HEK293 (cell line): ENCODE data around the gene ACAA2.

ENCODE experiments used
- CTCF ChIA-PET: fragments of 350-600 bp; formaldehyde crosslinking; extraction: SDS; loops from one replicate; lab custom pipeline; 2021; ENCODE audit warnings: antibody characterized with exemption; lab: Yijun Ruan, JAX
- POLR2A ChIA-PET: fragments of 300-600 bp; formaldehyde crosslinking; extraction: SDS; loops from one replicate; lab custom pipeline; 2020; ENCODE audit warnings: antibody characterized with exemption, inconsistent platforms; lab: Yijun Ruan, JAX
- H3K27ac ChIP-seq: fragments of 200-500 bp; sonication (Bioruptor generic); 2 replicates; pipeline ENCODE4 v1.5.1; 2014; ENCODE audit warnings: low read depth, low read length, control low read depth, inconsistent platforms; ENCODE audit errors: extremely low read depth
- H3K36me3 ChIP-seq, 2 experiments: fragments of 200-500 bp in 1 of 2; sonication (Bioruptor generic) in 1 of 2; 1 replicate in 1 of 2; 2 replicates in 1 of 2; pipeline ENCODE4 v1.5.1; 2014 to 2017; ENCODE audit warnings: inconsistent platforms in 2 of 2, low read length in 2 of 2; ENCODE audit not compliant: control insufficient read depth in 2 of 2, insufficient read depth in 1 of 2
- H3K4me1 ChIP-seq: fragments of 200-500 bp; sonication (Bioruptor generic); 2 replicates; pipeline ENCODE4 v1.5.1; 2014; ENCODE audit warnings: mild to moderate bottlenecking, low read length, inconsistent platforms; ENCODE audit not compliant: control insufficient read depth, insufficient read depth
- H3K4me3 ChIP-seq: 2 replicates; pipeline ENCODE4 v1.5.1; 2011; ENCODE audit warnings: low read depth, mild to moderate bottlenecking, control low read depth, low read length, moderate library complexity
- H3K9me3 ChIP-seq: fragments of 200-500 bp; sonication (Bioruptor generic); 2 replicates; pipeline ENCODE4 v1.5.1; 2014; ENCODE audit warnings: low read depth, low read length, inconsistent platforms; ENCODE audit not compliant: control insufficient read depth, insufficient read depth
- CTCF ChIP-seq: fragments of 450-650 bp; formaldehyde crosslinking; IDR thresholded peaks from 2 replicates; pipeline ENCODE4 v1.5.1; 2016; ENCODE audit warnings: missing biosample characterization, missing genetic modification characterization
- GLIS2 ChIP-seq: fragments of 450-650 bp; formaldehyde crosslinking; IDR thresholded peaks from 2 replicates; pipeline ENCODE4 v1.5.1; 2016; ENCODE audit warnings: missing biosample characterization, missing genetic modification characterization
- HOXA7 ChIP-seq: sonication (generic); formaldehyde crosslinking; IDR thresholded peaks from 2 replicates; pipeline ENCODE4 v1.8.1; 2022; ENCODE audit warnings: missing genetic modification reagents, borderline replicate concordance
- SCRT2 ChIP-seq: fragments of 450-650 bp; formaldehyde crosslinking; IDR thresholded peaks from 2 replicates; pipeline ENCODE4 v1.5.1; 2016; ENCODE audit warnings: missing biosample characterization, missing genetic modification characterization
- SETDB1 ChIP-seq: IDR thresholded peaks from one replicate; pipeline ENCODE4 v1.6.1; 2017; ENCODE audit warnings: mild to moderate bottlenecking, low read length, moderate library complexity, mixed read lengths; ENCODE audit not compliant: insufficient read length
- TRIM28 ChIP-seq: IDR thresholded peaks from 2 replicates; pipeline ENCODE4 v1.6.1; 2011; ENCODE audit warnings: low read length, control low read depth, borderline replicate concordance
- ZBTB10 ChIP-seq: fragments of 450-650 bp; formaldehyde crosslinking; IDR thresholded peaks from 2 replicates; pipeline ENCODE4 v1.5.1; 2016; ENCODE audit warnings: missing biosample characterization, missing genetic modification characterization
- ZBTB21 ChIP-seq: fragments of 450-650 bp; formaldehyde crosslinking; IDR thresholded peaks from 2 replicates; pipeline ENCODE4 v1.5.1; 2017; ENCODE audit warnings: missing biosample characterization, missing genetic modification characterization
- ZFHX2 ChIP-seq: fragments of 450-650 bp; formaldehyde crosslinking; conservative IDR thresholded peaks from 2 replicates; pipeline ENCODE4 v1.5.1; 2016; ENCODE audit warnings: missing biosample characterization, missing genetic modification characterization
- ZNF155 ChIP-seq: fragments of 450-650 bp; formaldehyde crosslinking; IDR thresholded peaks from 2 replicates; pipeline ENCODE4 v1.5.1; 2016; ENCODE audit warnings: missing biosample characterization, missing genetic modification characterization
- ZNF2 ChIP-seq: fragments of 450-650 bp; formaldehyde crosslinking; IDR thresholded peaks from 2 replicates; pipeline ENCODE4 v1.5.1; 2016; ENCODE audit warnings: missing biosample characterization, missing genetic modification characterization
- ZNF202 ChIP-seq: fragments of 450-650 bp; formaldehyde crosslinking; IDR thresholded peaks from 2 replicates; pipeline ENCODE4 v1.5.1; 2016; ENCODE audit warnings: missing biosample characterization, missing genetic modification characterization, borderline replicate concordance
- ZNF239 ChIP-seq: fragments of 450-650 bp; formaldehyde crosslinking; IDR thresholded peaks from 2 replicates; pipeline ENCODE4 v1.5.1; 2016; ENCODE audit warnings: missing biosample characterization, missing genetic modification characterization
- ZNF335 ChIP-seq: fragments of 450-650 bp; formaldehyde crosslinking; conservative IDR thresholded peaks from 2 replicates; pipeline ENCODE4 v1.5.1; 2016; ENCODE audit warnings: missing biosample characterization, missing genetic modification characterization
- ZNF354C ChIP-seq: fragments of 450-650 bp; formaldehyde crosslinking; IDR thresholded peaks from 2 replicates; pipeline ENCODE4 v1.5.1; 2016; ENCODE audit warnings: missing biosample characterization, missing genetic modification characterization, low read depth, borderline replicate concordance
- ZNF510 ChIP-seq: fragments of 450-650 bp; formaldehyde crosslinking; IDR thresholded peaks from 2 replicates; pipeline ENCODE4 v1.5.1; 2018; ENCODE audit warnings: mild to moderate bottlenecking, missing genetic modification characterization, missing biosample characterization; ENCODE audit not compliant: insufficient replicate concordance
- ZNF518A ChIP-seq: fragments of 450-650 bp; formaldehyde crosslinking; conservative IDR thresholded peaks from 2 replicates; pipeline ENCODE4 v1.5.1; 2016; ENCODE audit warnings: low read depth, missing biosample characterization, missing genetic modification characterization
- ZNF530 ChIP-seq: fragments of 450-650 bp; formaldehyde crosslinking; IDR thresholded peaks from 2 replicates; pipeline ENCODE4 v1.5.1; 2016; ENCODE audit warnings: low read depth, missing biosample characterization, missing genetic modification characterization
- ZNF549 ChIP-seq: fragments of 450-650 bp; IDR thresholded peaks from 2 replicates; pipeline ENCODE4 v1.5.1; 2018; ENCODE audit warnings: missing biosample characterization, missing genetic modification characterization, mild to moderate bottlenecking, inconsistent platforms, moderate library complexity
- ZNF658 ChIP-seq: fragments of 450-650 bp; formaldehyde crosslinking; IDR thresholded peaks from 2 replicates; pipeline ENCODE4; 2016; ENCODE audit warnings: missing biosample characterization, missing genetic modification characterization
- ZNF660 ChIP-seq: fragments of 450-650 bp; IDR thresholded peaks from 2 replicates; pipeline ENCODE4 v1.5.1; 2018; ENCODE audit warnings: missing biosample characterization, mild to moderate bottlenecking, missing genetic modification characterization
- ZNF747 ChIP-seq: fragments of 450-650 bp; formaldehyde crosslinking; IDR thresholded peaks from 2 replicates; pipeline ENCODE4 v1.5.1; 2016; ENCODE audit warnings: missing biosample characterization, missing genetic modification characterization
- ZNF830 ChIP-seq: fragments of 450-650 bp; IDR thresholded peaks from 2 replicates; pipeline ENCODE4 v1.5.0; 2018; ENCODE audit warnings: missing biosample characterization, missing genetic modification characterization, low read depth, mild to moderate bottlenecking, moderate library complexity
- TF ChIP-seq, protein P1 (sequence below): fragments of 450-650 bp; formaldehyde crosslinking; IDR thresholded peaks from 2 replicates; pipeline ENCODE4 v1.5.1; 2016; ENCODE audit warnings: missing biosample characterization, missing genetic modification characterization
- TF ChIP-seq, protein P2 (sequence below): fragments of 450-650 bp; IDR thresholded peaks from 2 replicates; pipeline ENCODE4 v1.5.1; 2018; ENCODE audit warnings: missing biosample characterization, missing genetic modification characterization

The ACAA2 gene

GRCh38 chr18:49749563-49749962 is 63.8 kb downstream of the ACAA2 start:
- 0 out of 2 replicates have a peak, but pooled peaks cover 3% of the 10 kb centered on the region for H3K4me1 ChIP-seq
- CTCF ChIA-PET, result interaction anchor here (0.6 to 1.3 kb wide), 4 partner anchors 21 to 704 kb away, joined by 3 read pairs; no protein-coding TSS in a partner anchor
- H3K27ac ChIP-seq, result no peak overlapping the region
- no peaks in the 10 kb centered on the region for H3K9me3 ChIP-seq
- TF ChIP-seq ZNF830 (tag by site-specific recombination) (no peak), ZNF530 (tag by site-specific recombination) (no peak), ZNF510 (tag by site-specific recombination) (no peak), ZBTB10 (tag by site-specific recombination) (no peak), ZNF202 (no peak), GLIS2 (tag by site-specific recombination) (no peak), ZNF747 (tag by site-specific recombination) (no peak), ZNF658 (tag by site-specific recombination) (no peak), SCRT2 (tag by site-specific recombination) (no peak), ZNF239 (no peak), ZNF155 (tag by site-specific recombination) (no peak), ZNF335 (no peak)
- TF ChIP-seq, protein P1, sequence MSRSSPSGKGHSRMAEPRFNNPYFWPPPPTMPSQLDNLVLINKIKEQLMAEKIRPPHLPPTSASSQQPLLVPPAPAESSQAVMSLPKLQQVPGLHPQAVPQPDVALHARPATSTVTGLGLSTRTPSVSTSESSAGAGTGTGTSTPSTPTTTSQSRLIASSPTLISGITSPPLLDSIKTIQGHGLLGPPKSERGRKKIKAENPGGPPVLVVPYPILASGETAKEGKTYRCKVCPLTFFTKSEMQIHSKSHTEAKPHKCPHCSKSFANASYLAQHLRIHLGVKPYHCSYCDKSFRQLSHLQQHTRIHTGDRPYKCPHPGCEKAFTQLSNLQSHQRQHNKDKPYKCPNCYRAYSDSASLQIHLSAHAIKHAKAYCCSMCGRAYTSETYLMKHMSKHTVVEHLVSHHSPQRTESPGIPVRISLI (tag by site-specific recombination), result no peak
- TF ChIP-seq, protein P2, sequence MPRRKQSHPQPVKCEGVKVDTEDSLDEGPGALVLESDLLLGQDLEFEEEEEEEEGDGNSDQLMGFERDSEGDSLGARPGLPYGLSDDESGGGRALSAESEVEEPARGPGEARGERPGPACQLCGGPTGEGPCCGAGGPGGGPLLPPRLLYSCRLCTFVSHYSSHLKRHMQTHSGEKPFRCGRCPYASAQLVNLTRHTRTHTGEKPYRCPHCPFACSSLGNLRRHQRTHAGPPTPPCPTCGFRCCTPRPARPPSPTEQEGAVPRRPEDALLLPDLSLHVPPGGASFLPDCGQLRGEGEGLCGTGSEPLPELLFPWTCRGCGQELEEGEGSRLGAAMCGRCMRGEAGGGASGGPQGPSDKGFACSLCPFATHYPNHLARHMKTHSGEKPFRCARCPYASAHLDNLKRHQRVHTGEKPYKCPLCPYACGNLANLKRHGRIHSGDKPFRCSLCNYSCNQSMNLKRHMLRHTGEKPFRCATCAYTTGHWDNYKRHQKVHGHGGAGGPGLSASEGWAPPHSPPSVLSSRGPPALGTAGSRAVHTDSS (tag by site-specific recombination), result no peak
- no peak overlapping the region for H3K4me3 ChIP-seq
- POLR2A ChIA-PET, result interaction anchor here (0.6 kb wide), 1 partner anchor 11 kb away, joined by 4 read pairs; no protein-coding TSS in a partner anchor
- no peaks in the 10 kb centered on the region for H3K36me3 ChIP-seq

DNA sequence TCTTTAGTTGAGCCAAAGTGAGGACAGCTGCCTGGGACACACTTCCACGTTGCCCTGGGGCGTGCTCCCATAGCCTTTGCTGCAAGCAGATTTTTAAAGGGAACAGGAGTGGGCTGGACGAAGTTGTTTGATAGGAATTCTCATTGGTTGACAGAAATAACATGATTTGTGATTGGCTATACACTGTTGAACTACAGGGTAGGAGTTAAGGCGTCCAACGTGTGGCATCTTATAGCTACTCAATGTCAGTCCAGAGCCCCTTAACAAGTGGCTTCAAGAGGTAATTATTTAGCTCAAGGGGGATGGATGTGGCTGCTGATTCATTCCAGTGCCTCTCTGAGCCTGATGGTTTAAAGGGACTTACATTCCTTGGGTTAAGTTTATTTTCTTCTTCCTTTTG is 65.5 kb downstream of the ACAA2 start:
- Histone ChIP-seq H3K36me3 (no peaks in the 10 kb centered on the region), H3K4me1 (0 out of 2 replicates have a peak, but pooled peaks cover 4% of the 10 kb centered on the region), H3K4me3 (no peak overlapping the region), H3K9me3 (no peaks in the 10 kb centered on the region), H3K27ac (no peak overlapping the region)
- ChIA-PET CTCF (no interaction called here), POLR2A (no interaction called here)
- TF ChIP-seq TRIM28 (no peak), ZFHX2 (no peak), ZNF2 (tag by site-specific recombination) (no peak), ZNF518A (tag by site-specific recombination) (no peak), ZNF354C (no peak), CTCF (tag by site-specific recombination) (no peak), HOXA7 (CRISPR knock-in tag) (no peak), ZNF660 (tag by site-specific recombination) (no peak), ZBTB21 (no peak), SETDB1 (no peak), ZNF549 (tag by site-specific recombination) (no peak)
